22Rv1 (cell line): Measurements from ENCODE around the gene WDFY3.
"Not testable (repeated sequence)": the region's sequence is repeated elsewhere in the genome, so short reads cannot be mapped to it uniquely, and the experiment has no call there.

Experiments used
- H3K27ac ChIP-seq: fragments of 450-650 bp; 2 replicates; pipeline ENCODE4 v1.5.1; 2017
- CTCF ChIP-seq: fragments of 450-650 bp; IDR thresholded peaks from 2 replicates; pipeline ENCODE4 v1.5.1; 2017; ENCODE audit warnings: mild to moderate bottlenecking
- ZFX ChIP-seq: fragments of 450-650 bp; IDR thresholded peaks from 2 replicates; pipeline ENCODE4 v1.6.1; 2017; ENCODE audit warnings: antibody characterized with exemption, borderline replicate concordance

Gene WDFY3

GRCh38 chr4:84849051-84849640 is 117.3 kb downstream of the WDFY3 start:
- TF ChIP-seq ZFX = no peak
- TF ChIP-seq CTCF = no peak

GRCh38 chr4:84848432-84848831 is 118.1 kb downstream of the WDFY3 start:
- no peak overlapping the region for H3K27ac ChIP-seq
- TF ChIP-seq CTCF (no peak), ZFX (no peak)

More at GRCh38 chr4:84849051-84849640, 117.3 kb downstream of the WDFY3 start:
- H3K27ac ChIP-seq = no peak overlapping the region

- H3K27ac ChIP-seq = no peak overlapping the region
- TF ChIP-seq CTCF (no peak), ZFX (no peak)
Observed at GRCh38 chr4:84847978-84848377, 118.5 kb downstream of the WDFY3 start.

GRCh38 chr4:84846985-84847384 is 119.5 kb downstream of the WDFY3 start:
- no peak for TF ChIP-seq ZFX
- H3K27ac ChIP-seq = no peak overlapping the region

- H3K27ac ChIP-seq = no peak overlapping the region
- no peak for TF ChIP-seq CTCF
Observed at GRCh38 chr4:84841435-84841834, 125.1 kb downstream of the WDFY3 start.

- TF ChIP-seq CTCF = no peak
- no peak for TF ChIP-seq ZFX
- H3K27ac ChIP-seq = no peak overlapping the region
Observed at GRCh38 chr4:84837751-84838150, 128.7 kb downstream of the WDFY3 start.

- H3K27ac ChIP-seq = not testable (repeated sequence)
Observed at GRCh38 chr4:84829633-84830032, 136.9 kb downstream of the WDFY3 start.

- H3K27ac ChIP-seq = no peak overlapping the region
- TF ChIP-seq CTCF (no peak), ZFX (no peak)
Observed at GRCh38 chr4:84826681-84827080, 139.8 kb downstream of the WDFY3 start.
